Ovary (tissue), 3 donors: ENCODE measurements around the gene FAR1.

Experiments
- EP300 ChIP-seq: sonication (generic); formaldehyde crosslinking; IDR thresholded peaks from one replicate; pipeline ENCODE4 v1.6.1; 2017; ENCODE audit warnings: antibody characterized with exemption
- POLR2A ChIP-seq: fragments of 450-650 bp; IDR thresholded peaks from one replicate; pipeline ENCODE4 v1.6.1; 2017; ENCODE audit warnings: antibody characterized with exemption, mild to moderate bottlenecking, moderate library complexity
- TF ChIP-seq, protein P1 (sequence below), 3 donors: fragments of 450-650 bp in 2 of 3; fragments of 200-600 bp in 1 of 3; IDR thresholded peaks; one replicate each; pipeline versions ENCODE4 v1.5.1 to v1.8.0; 2016 to 2022; ENCODE audit warnings: antibody characterized with exemption in 3 of 3, mild to moderate bottlenecking in 1 of 3
- donor health status: DM: no; HTN: no; CAD: no.

DNA sequence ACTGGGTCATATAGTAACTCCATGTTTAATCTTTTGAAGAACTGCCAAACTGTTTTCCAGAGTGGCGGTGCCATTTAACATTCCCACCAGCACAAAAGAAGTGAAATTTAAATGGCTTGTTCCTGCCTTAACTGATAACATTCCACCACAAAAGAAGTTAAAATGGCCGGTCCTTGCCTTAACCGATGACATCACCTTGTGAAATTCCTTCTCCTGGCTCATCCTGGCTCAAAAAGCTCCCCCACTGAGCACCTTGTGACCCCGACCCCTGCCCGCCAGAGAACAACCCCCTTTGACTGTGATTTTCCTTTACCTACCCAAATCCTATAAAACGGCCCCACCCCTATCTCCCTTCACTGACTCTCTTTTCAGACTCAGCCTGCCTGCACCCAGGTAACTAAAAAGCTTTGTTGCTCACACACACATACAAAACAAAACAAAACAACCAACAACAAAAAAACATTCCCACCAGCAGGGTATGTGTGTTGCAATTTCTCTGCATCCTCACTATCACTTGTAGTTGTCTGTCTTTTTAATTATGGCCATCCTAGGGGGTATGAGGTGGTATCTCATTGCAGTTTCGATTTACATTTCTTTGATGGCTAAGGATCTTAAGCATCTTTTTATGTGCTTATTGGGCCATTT, 109.0 kb downstream of the FAR1 start:
- TF ChIP-seq, protein P1, sequence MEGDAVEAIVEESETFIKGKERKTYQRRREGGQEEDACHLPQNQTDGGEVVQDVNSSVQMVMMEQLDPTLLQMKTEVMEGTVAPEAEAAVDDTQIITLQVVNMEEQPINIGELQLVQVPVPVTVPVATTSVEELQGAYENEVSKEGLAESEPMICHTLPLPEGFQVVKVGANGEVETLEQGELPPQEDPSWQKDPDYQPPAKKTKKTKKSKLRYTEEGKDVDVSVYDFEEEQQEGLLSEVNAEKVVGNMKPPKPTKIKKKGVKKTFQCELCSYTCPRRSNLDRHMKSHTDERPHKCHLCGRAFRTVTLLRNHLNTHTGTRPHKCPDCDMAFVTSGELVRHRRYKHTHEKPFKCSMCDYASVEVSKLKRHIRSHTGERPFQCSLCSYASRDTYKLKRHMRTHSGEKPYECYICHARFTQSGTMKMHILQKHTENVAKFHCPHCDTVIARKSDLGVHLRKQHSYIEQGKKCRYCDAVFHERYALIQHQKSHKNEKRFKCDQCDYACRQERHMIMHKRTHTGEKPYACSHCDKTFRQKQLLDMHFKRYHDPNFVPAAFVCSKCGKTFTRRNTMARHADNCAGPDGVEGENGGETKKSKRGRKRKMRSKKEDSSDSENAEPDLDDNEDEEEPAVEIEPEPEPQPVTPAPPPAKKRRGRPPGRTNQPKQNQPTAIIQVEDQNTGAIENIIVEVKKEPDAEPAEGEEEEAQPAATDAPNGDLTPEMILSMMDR (IDR thresholded peaks at IDR 0.05): no peak
- TF ChIP-seq POLR2A (no peak), EP300 (no peak)
